Peyer's patch (tissue), 4 donors: Measurements from ENCODE around the gene FAM174A. TPM values are rescaled to one million over a fixed set of nuclear protein-coding genes. Genes with fewer than 3 reads are reported as not detected.

Experiments used
- DNase-seq, 3 donors: peaks; one replicate each; pipeline ENCODE4 v3.0.0-alpha.2; 2017 to 2019
- H3K27ac ChIP-seq, 4 donors: fragments of 200-600 bp; sonication (generic); one replicate each; pipeline ENCODE4 v1.5.1; 2016 to 2019
- H3K27me3 ChIP-seq, 2 donors: fragments of 200-600 bp; sonication (generic); one replicate each; pipeline ENCODE4 v1.5.1; 2019
- H3K36me3 ChIP-seq, 3 donors: fragments of 200-600 bp; sonication (generic); one replicate each; pipeline ENCODE4 v1.5.1; 2016 to 2019
- H3K4me1 ChIP-seq, 4 donors: fragments of 200-600 bp; sonication (generic); one replicate each; pipeline ENCODE4 v1.5.1; 2016 to 2019
- H3K4me3 ChIP-seq, 4 donors: fragments of 200-600 bp; sonication (generic); 1 replicate in 3 of 4; 2 replicates in 1 of 4; pipeline ENCODE4 v1.5.1; 2016 to 2019; ENCODE audit warnings: mild to moderate bottlenecking in 1 of 4
- H3K9me3 ChIP-seq, 4 donors: fragments of 200-600 bp; sonication (generic); one replicate each; pipeline ENCODE4 v1.5.1; 2016 to 2019; ENCODE audit warnings: mild to moderate bottlenecking in 1 of 4
- POLR2A ChIP-seq, 2 donors: fragments of 450-650 bp; IDR thresholded peaks; one replicate each; pipeline ENCODE4 v1.5.1; 2017; ENCODE audit warnings: antibody characterized with exemption in 2 of 2, mild to moderate bottlenecking in 2 of 2, moderate library complexity in 2 of 2
- total RNA-seq, 4 donors: library from RNA; depleted of rRNA; stranded (reverse); fragments of >200 nt; gene quantifications; one replicate each; pipeline ENCODE4 v1.1.0, GENCODE V29; 2016
- TF ChIP-seq, protein P1 (sequence below), 6 experiments: fragments of 450-650 bp in 4 of 6; fragments of 200-600 bp in 2 of 6; sonication (generic) in 1 of 6; IDR thresholded peaks; one replicate each; pipeline ENCODE4 v1.5.1; 2017 to 2019; ENCODE audit warnings: antibody characterized with exemption in 6 of 6, mild to moderate bottlenecking in 3 of 6, moderate library complexity in 1 of 6

FAM174A gene
- total RNA-seq, 4 donors from 2014 or later = 2.5 to 19.4 (median 17.2) TPM

DNA sequence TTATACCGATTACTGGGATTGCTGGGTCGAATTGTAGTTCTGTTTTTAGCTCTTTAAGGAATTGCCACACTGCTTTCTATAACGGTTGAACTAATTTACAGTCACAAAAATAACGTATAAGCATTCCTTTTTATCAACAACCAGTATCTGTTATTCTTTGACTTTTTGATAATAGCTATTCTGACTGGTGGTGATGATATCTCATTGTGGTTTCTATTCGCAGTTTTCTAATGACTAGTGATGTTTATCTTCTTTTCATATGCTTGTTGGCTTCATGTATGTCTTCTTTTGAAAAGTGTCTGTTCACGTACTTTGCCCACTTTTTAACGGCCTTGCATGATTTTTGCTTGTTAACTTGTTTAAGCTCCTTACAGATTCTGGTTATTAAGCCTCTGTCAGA, 74.4 kb downstream of the FAM174A start:
- no peak overlapping the region for H3K27ac ChIP-seq
- no peaks in the 10 kb centered on the region for H3K36me3 ChIP-seq
- no peak for DNase-seq
- no peak overlapping the region for H3K4me3 ChIP-seq
- no peaks in the 10 kb centered on the region for H3K27me3 ChIP-seq
- H3K4me1 ChIP-seq = no peaks in the 10 kb centered on the region
- TF ChIP-seq, protein P1, sequence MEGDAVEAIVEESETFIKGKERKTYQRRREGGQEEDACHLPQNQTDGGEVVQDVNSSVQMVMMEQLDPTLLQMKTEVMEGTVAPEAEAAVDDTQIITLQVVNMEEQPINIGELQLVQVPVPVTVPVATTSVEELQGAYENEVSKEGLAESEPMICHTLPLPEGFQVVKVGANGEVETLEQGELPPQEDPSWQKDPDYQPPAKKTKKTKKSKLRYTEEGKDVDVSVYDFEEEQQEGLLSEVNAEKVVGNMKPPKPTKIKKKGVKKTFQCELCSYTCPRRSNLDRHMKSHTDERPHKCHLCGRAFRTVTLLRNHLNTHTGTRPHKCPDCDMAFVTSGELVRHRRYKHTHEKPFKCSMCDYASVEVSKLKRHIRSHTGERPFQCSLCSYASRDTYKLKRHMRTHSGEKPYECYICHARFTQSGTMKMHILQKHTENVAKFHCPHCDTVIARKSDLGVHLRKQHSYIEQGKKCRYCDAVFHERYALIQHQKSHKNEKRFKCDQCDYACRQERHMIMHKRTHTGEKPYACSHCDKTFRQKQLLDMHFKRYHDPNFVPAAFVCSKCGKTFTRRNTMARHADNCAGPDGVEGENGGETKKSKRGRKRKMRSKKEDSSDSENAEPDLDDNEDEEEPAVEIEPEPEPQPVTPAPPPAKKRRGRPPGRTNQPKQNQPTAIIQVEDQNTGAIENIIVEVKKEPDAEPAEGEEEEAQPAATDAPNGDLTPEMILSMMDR (IDR thresholded peaks at IDR 0.05) = no peak
- TF ChIP-seq POLR2A (IDR thresholded peaks at IDR 0.05) = no peak
- H3K9me3 ChIP-seq = no peaks in the 10 kb centered on the region

DNA sequence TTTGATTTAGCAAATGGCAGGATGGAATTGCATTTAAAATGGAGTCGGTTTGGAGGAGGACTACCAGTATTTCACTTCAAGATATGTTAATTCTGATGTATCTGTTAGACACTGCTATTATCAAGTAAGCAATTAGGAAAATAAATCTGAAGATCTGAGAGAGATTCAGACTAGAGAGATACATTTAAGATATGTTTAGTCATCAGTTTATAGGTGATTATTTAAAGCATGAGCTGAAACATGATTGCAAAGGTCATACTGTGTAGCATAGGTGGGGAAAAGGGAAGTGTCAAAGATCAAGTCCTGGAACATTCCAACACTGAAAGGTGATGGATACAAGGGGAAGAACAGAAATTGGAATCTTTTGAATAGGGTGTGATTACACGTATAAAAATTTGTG, 79.1 kb downstream of the FAM174A start:
- no peak for DNase-seq
- Histone ChIP-seq H3K9me3 (no peaks in the 10 kb centered on the region), H3K27ac (no peak overlapping the region), H3K4me3 (no peak overlapping the region), H3K27me3 (no peaks in the 10 kb centered on the region), H3K36me3 (no peaks in the 10 kb centered on the region), H3K4me1 (no peaks in the 10 kb centered on the region)
- TF ChIP-seq, protein P1 (IDR thresholded peaks at IDR 0.05) = no peak
- no peak for TF ChIP-seq POLR2A (IDR thresholded peaks at IDR 0.05)

DNA sequence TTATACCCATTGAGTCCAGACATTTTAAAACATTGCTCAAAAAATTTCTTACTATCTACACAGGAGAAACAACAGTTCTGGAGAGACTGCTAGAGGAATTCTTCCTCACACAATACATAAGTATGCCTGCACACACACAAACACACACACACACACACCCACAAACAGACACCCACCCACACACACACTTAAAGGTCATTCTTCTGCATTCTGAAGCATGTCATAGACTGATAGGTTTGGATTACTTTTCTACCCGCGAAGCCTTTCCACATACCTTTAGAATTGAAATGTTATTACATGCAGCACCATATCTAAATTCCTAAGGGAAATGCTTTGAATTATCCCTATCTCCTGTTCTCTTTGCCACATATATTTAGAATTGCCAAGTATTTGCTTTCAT, 80.2 kb downstream of the FAM174A start:
- Histone ChIP-seq H3K9me3 (no peaks in the 10 kb centered on the region), H3K27ac (no peak overlapping the region), H3K4me3 (no peak overlapping the region), H3K4me1 (no peaks in the 10 kb centered on the region), H3K36me3 (no peaks in the 10 kb centered on the region), H3K27me3 (no peaks in the 10 kb centered on the region)
- TF ChIP-seq, protein P1 (IDR thresholded peaks at IDR 0.05) = no peak
- no peak for TF ChIP-seq POLR2A (IDR thresholded peaks at IDR 0.05)
- no peak for DNase-seq

DNA sequence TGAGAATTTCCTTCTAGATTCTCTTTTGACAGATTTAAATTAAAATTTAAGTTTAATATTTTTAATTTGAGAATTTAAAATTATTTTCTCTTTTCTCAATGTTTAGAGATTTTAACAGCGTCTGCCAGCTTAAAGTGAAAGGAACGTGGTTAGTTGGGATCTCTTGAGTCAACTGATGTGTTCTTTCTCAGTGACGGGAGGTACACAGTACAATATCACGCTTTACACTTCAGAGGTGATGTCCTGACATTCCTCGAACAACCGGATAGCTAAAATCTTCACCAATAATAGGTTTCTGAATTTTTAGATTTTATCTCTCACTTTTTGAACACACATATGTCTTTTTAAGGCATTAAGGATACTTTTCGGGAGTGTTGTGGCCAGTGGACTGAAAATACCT, 81.1 kb downstream of the FAM174A start:
- Histone ChIP-seq H3K4me1 (no peaks in the 10 kb centered on the region), H3K4me3 (no peak overlapping the region), H3K27me3 (no peaks in the 10 kb centered on the region), H3K36me3 (no peaks in the 10 kb centered on the region), H3K27ac (no peak overlapping the region), H3K9me3 (no peaks in the 10 kb centered on the region)
- DNase-seq = no peak
- no peak for TF ChIP-seq POLR2A (IDR thresholded peaks at IDR 0.05)
- TF ChIP-seq, protein P1 (IDR thresholded peaks at IDR 0.05) = no peak

DNA sequence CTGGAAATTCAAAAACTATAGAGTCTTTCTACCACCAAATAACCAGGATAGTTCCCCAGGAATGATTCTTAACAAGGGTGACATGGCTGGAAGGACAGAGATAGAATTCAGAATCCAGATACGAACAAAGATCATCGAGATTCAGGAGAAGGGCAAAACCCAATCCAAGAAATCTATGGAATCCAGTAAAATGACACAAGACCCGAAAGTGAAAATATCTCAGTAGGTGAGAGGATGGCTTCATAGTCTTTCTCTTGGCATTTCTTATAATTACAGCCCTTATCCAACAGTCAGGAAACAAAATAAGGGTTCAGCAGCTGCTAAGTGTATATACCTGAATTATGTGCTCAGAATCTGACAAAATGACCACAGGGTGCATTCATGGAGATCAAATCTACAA, 81.8 kb downstream of the FAM174A start:
- Histone ChIP-seq H3K27me3 (no peaks in the 10 kb centered on the region), H3K27ac (no peak overlapping the region), H3K9me3 (no peaks in the 10 kb centered on the region), H3K4me3 (no peak overlapping the region), H3K36me3 (no peaks in the 10 kb centered on the region), H3K4me1 (no peaks in the 10 kb centered on the region)
- TF ChIP-seq, protein P1 (IDR thresholded peaks at IDR 0.05) = no peak
- no peak for TF ChIP-seq POLR2A (IDR thresholded peaks at IDR 0.05)
- no peak for DNase-seq

DNA sequence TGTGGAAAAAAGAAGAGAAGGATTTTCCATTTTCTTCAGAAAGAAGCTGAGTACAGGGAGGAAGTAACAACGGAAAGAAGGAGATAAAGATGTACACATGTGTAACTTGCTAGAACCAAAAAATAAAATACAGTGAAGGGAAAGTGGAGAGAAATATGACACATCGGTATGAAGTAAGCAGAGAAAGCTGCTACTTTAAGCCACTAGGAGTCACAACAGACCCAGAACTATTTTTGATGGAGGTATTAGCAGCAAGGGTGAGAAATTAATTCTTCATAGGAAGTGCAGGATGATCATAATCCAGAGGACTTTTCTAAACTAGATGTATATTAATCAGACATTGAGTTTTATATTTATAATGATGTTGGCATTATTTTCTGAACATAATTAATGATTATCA, 88.5 kb downstream of the FAM174A start:
- no peak for DNase-seq
- H3K27ac ChIP-seq = no peak overlapping the region
- TF ChIP-seq, protein P1 (IDR thresholded peaks at IDR 0.05) = peak in 5 of 6 experiments; percentile 16 to 49 (median 46)
- TF ChIP-seq POLR2A (IDR thresholded peaks at IDR 0.05) = no peak

More for the DNA sequence above, 88.5 kb downstream of the FAM174A start:
- no peaks in the 10 kb centered on the region for H3K27me3 ChIP-seq
- no peaks in the 10 kb centered on the region for H3K4me1 ChIP-seq
- H3K36me3 ChIP-seq = no peaks in the 10 kb centered on the region
- no peaks in the 10 kb centered on the region for H3K9me3 ChIP-seq
- H3K4me3 ChIP-seq = no peak overlapping the region
